ENCODE data around the gene TCP11L2.
A peak's percentile ranks its signal among the peaks of the same experiment; 100 is the strongest.

Gene TCP11L2

DNA sequence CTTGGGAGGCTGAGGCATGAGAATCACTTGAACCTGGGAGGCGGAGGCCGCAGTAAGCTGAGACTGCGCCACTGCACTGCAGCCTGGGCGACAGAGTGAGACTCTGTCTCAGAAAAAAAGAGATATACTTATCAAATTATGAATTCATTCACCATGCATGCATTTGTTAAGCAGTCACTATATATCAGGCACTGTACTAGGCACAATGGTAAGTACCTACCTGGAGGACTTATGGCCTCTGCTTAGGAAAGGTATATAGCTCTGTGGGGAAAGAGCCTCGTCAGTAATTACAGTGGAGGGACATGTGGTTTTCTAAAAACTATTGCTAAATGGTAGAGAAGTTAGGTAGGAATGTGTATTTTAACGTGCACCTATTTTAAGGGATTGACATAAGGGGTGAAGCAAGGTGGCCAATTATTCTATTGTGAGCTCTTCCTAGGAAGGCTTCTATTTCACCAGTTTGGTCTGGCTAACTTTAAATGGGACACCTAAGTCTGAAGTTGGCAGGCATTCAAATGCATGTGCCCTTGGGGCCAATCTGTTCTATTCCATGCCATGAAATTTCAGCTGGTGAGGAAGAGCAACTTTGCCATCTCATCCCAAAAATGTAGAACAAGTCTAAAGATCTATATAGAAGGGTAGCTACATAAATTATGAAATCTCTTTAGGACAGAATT is 15.0 kb downstream of the TCP11L2 start:
- H3K9me3 ChIP-seq (ENCODE audit: low read depth, low read length): no peaks in the 10 kb centered on the region
- no peaks in the 10 kb centered on the region for H3K36me3 ChIP-seq (ENCODE audit: insufficient read depth, low read length)
- TF ChIP-seq EZH2 (IDR thresholded peaks at IDR 0.05) (no peak), POLR2AphosphoS5 (IDR thresholded peaks at IDR 0.05; ENCODE audit: borderline replicate concordance, low read depth, low read length) (no peak), FOXP2 (optimal IDR thresholded peaks at IDR 0.05; ENCODE audit: control extremely low read depth, extremely low read length, insufficient read depth) (no peak)
- H3K4me3 ChIP-seq: no peak overlapping the region
- DNase-seq (ENCODE audit: low read depth, low spot score): no peak
- no peak overlapping the region for H3K9ac ChIP-seq (ENCODE audit: insufficient read length)
- no peak overlapping the region for H3K27ac ChIP-seq

DNA sequence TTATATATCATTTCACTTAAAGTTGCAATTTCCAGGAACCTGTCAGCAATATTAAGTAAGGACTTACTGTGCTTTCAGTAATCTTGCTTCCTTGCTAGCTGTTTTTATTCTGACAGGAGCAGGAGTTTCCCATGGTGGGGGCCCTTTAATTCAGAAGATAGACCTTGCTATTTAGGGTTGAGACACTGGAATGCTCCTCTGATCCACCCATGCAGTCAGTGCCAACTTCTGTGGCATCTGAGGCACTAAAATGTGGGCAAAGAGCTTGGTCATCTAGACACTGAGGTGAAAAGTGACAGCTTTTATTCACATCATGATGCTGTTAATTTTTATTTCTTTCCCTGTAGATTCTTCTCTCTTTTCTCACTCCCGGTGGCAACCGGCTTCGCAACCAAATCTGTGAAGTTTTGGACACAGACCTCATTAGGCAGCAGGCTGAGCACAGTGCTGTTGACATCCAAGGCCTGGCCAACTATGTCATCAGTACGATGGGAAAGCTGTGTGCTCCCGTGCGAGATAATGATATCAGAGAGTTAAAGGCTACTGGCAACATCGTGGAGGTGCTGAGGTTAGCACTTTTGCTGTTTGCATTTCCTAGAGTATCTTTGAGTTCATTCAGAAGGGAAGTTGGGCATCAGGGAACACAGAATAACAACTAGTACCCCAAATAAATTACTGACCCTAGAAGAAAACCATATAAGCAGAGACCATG is 18.8 kb downstream of the TCP11L2 start:
- Histone ChIP-seq H3K27ac (no peak overlapping the region), H3K9me3 (ENCODE audit: low read depth, low read length) (no peaks in the 10 kb centered on the region), H3K4me3 (no peak overlapping the region), H3K9ac (ENCODE audit: insufficient read length) (no peak overlapping the region), H3K36me3 (ENCODE audit: insufficient read depth, low read length) (no peaks in the 10 kb centered on the region)
- TF ChIP-seq FOXP2 (optimal IDR thresholded peaks at IDR 0.05; ENCODE audit: control extremely low read depth, extremely low read length, insufficient read depth) (no peak), EZH2 (IDR thresholded peaks at IDR 0.05) (no peak), POLR2AphosphoS5 (IDR thresholded peaks at IDR 0.05; ENCODE audit: borderline replicate concordance, low read depth, low read length) (no peak)
- no peak for DNase-seq (ENCODE audit: low read depth, low spot score)

DNA sequence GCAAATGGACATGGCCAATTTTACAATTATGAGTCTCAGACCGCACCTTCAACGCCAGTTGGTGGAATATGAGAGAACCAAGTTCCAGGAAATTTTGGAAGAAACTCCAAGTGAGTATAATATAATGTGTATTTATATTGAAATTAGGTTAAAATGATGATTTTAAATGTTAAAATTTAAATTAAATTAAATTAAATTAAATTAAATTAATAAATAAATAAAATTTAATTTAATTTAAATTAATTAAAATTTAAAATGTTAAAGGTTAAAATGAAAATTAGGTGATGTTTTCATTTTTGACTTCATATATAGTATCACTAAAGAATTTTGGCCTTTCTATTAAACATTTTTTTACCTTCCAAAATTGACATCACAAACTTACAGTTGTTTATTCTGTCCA is 21.0 kb downstream of the TCP11L2 start:
- no peak for DNase-seq (ENCODE audit: low read depth, low spot score)
- TF ChIP-seq POLR2AphosphoS5 (IDR thresholded peaks at IDR 0.05; ENCODE audit: borderline replicate concordance, low read depth, low read length) (no peak), FOXP2 (optimal IDR thresholded peaks at IDR 0.05; ENCODE audit: control extremely low read depth, extremely low read length, insufficient read depth) (no peak), EZH2 (IDR thresholded peaks at IDR 0.05) (no peak)
- H3K36me3 ChIP-seq (ENCODE audit: insufficient read depth, low read length): no peaks in the 10 kb centered on the region
- H3K9ac ChIP-seq (ENCODE audit: insufficient read length): no peak overlapping the region
- no peak overlapping the region for H3K4me3 ChIP-seq
- no peak overlapping the region for H3K27ac ChIP-seq
- H3K9me3 ChIP-seq (ENCODE audit: low read depth, low read length): no peaks in the 10 kb centered on the region

DNA sequence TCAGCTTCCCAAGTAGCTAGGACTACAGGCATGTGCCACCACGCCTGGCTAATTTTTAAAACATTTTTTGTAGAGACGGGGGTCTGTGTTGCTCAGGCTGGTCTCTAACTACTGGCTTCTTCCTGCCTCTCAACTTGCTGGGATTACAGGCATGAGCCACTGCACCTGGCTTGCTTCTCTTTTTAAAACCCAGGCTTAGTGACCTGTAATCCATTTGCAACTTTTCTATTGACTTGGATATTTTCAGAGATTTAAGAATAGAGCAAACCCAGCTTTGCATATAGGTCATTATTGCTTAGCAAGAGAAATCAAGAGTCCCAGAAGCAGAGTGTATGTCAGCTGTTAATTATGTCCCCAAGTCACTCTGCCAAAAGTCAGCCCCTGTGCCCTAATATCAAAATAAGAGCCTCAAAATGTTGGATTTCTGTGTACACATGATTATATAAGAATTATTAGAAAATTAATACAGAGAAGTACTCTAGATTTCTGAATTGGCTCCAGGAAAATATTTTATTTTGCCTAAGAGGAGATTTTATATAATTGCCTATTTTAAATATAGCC is 24.9 kb downstream of the TCP11L2 start:
- Histone ChIP-seq H3K4me3 (no peak overlapping the region), H3K9me3 (ENCODE audit: low read depth, low read length) (no peaks in the 10 kb centered on the region; the same call in 1 of the 2 replicates), H3K27ac (no peak overlapping the region), H3K36me3 (ENCODE audit: insufficient read depth, low read length) (no peaks in the 10 kb centered on the region; the same call in 1 of the 2 replicates), H3K9ac (ENCODE audit: insufficient read length) (no peak overlapping the region)
- TF ChIP-seq EZH2 (IDR thresholded peaks at IDR 0.05) (no peak), POLR2AphosphoS5 (IDR thresholded peaks at IDR 0.05; ENCODE audit: borderline replicate concordance, low read depth, low read length) (no peak), FOXP2 (optimal IDR thresholded peaks at IDR 0.05; ENCODE audit: control extremely low read depth, extremely low read length, insufficient read depth) (no peak)
- DNase-seq (ENCODE audit: low read depth, low spot score): no peak

- Histone ChIP-seq H3K36me3 (ENCODE audit: insufficient read depth, low read length) (no peaks in the 10 kb centered on the region; the same call in 1 of the 2 replicates), H3K9me3 (ENCODE audit: low read depth, low read length) (no peaks in the 10 kb centered on the region; the same call in 1 of the 2 replicates), H3K27ac (no peak overlapping the region; the same call in 1 of the 2 replicates), H3K4me3 (no peak overlapping the region), H3K9ac (ENCODE audit: insufficient read length) (no peak overlapping the region)
- TF ChIP-seq POLR2AphosphoS5 (IDR thresholded peaks at IDR 0.05; ENCODE audit: borderline replicate concordance, low read depth, low read length) (no peak), FOXP2 (optimal IDR thresholded peaks at IDR 0.05; ENCODE audit: control extremely low read depth, extremely low read length, insufficient read depth) (no peak), EZH2 (IDR thresholded peaks at IDR 0.05) (no peak)
- no peak for DNase-seq (ENCODE audit: low read depth, low spot score)
Measured at GRCh38 chr12:106328735-106329134, 26.2 kb downstream of the TCP11L2 start.

GRCh38 chr12:106329231-106329982 is 26.9 kb downstream of the TCP11L2 start:
- no peak for DNase-seq (ENCODE audit: low read depth, low spot score)

DNA sequence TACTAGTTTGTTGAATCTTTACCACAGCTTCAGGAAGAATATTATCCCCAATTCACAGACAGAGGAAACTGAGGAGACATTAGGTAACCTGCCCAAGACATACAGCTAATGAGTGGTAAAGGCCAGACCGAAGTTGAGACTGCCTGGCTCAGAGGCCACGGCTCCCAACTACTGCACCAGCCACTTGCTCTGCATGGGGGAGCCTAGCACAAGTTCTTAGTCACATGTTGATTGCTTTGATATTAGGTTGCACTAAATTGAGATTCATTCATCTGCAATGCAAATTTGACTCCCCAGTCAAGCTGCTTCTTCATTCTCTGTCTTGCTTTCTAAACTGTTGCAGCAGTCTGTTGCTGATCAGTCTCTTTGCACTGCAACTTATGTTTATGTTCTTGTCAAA is 29.1 kb downstream of the TCP11L2 start:
- Histone ChIP-seq H3K9me3 (ENCODE audit: low read depth, low read length) (no peaks in the 10 kb centered on the region; the same call in 1 of the 2 replicates), H3K4me3 (no peak overlapping the region), H3K36me3 (ENCODE audit: insufficient read depth, low read length) (no peaks in the 10 kb centered on the region; the same call in 1 of the 2 replicates), H3K27ac (no peak overlapping the region), H3K9ac (ENCODE audit: insufficient read length) (no peak overlapping the region)
- no peak for DNase-seq (ENCODE audit: low read depth, low spot score)
- no peak for TF ChIP-seq FOXP2 (optimal IDR thresholded peaks at IDR 0.05; ENCODE audit: control extremely low read depth, extremely low read length, insufficient read depth)
- TF ChIP-seq EZH2 (IDR thresholded peaks at IDR 0.05): no peak
- no peak for TF ChIP-seq POLR2AphosphoS5 (IDR thresholded peaks at IDR 0.05; ENCODE audit: borderline replicate concordance, low read depth, low read length)

More at GRCh38 chr12:106329231-106329982, 26.9 kb downstream of the TCP11L2 start:
- Histone ChIP-seq H3K9me3 (ENCODE audit: low read depth, low read length) (no peaks in the 10 kb centered on the region; the same call in 1 of the 2 replicates), H3K9ac (ENCODE audit: insufficient read length) (peak overlapping the region; percentile 39), H3K27ac (peak overlapping the region; percentile 86), H3K4me3 (peak overlapping the region; percentile 56), H3K36me3 (ENCODE audit: insufficient read depth, low read length) (no peaks in the 10 kb centered on the region; the same call in 1 of the 2 replicates)
- TF ChIP-seq POLR2AphosphoS5 (IDR thresholded peaks at IDR 0.05; ENCODE audit: borderline replicate concordance, low read depth, low read length) (no peak), FOXP2 (optimal IDR thresholded peaks at IDR 0.05; ENCODE audit: control extremely low read depth, extremely low read length, insufficient read depth) (peak; percentile 67), EZH2 (IDR thresholded peaks at IDR 0.05) (no peak)
